Tongue (tissue), 2 donors: ENCODE measurements around the gene ACOT7. TPM values are rescaled to one million over a fixed set of nuclear protein-coding genes. Genes with fewer than 3 reads are reported as not detected.
A peak's percentile ranks its signal among the peaks of the same experiment; 100 is the strongest.

ENCODE experiments used
- DNase-seq: peaks from one replicate; pipeline ENCODE4 v3.0.0-alpha.2; 2015
- total RNA-seq: library from RNA; depleted of rRNA; stranded (reverse); fragments of >200 nt; gene quantifications from one replicate; pipeline ENCODE4 v1.2.3, GENCODE V29; 2014

ACOT7 gene
- total RNA-seq, 1 donor from 2014 or later = 10.6 TPM

GRCh38 chr1:6248932-6249738 is 144.4 kb downstream of the ACOT7 start:
- DNase-seq = no peak

DNA sequence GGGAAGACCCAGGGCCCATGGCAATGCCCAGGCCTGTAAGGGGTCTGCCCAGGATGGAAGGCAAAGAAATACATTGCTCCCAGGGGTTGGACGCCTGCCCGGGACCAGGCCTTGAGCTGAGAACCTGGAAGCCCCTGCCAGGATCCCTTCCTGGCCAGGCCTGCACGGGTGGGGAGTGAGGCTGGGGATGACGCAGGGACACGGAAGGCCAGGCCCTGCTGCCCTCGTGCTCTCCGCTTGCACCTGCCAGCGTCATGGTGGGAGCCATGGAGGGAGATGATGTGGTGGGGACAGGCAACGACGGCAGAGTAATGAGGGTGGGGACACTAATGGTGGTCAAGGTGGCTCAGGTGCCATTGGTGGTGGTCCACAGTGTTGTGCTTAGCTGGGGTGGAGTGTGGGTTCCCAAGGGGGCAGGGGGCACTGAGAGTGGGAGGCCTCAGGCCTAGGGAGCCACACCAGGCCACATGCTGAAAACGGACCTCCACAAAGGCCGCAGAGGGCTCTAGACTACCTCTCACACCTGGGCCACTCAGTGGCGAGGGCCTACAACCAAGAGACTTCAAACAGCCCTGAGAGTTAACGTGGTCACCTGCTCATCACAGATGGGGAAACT is 145.3 kb downstream of the ACOT7 start:
- DNase-seq = no peak

- DNase-seq = no peak
Measured at GRCh38 chr1:6247651-6248050, 145.9 kb downstream of the ACOT7 start.

GRCh38 chr1:6246497-6247467 is 146.8 kb downstream of the ACOT7 start:
- DNase-seq = peak; percentile 94

GRCh38 chr1:6245869-6246496 is 147.6 kb downstream of the ACOT7 start:
- no peak for DNase-seq

GRCh38 chr1:6245086-6245868 is 148.3 kb downstream of the ACOT7 start:
- DNase-seq = peak; percentile 92

DNA sequence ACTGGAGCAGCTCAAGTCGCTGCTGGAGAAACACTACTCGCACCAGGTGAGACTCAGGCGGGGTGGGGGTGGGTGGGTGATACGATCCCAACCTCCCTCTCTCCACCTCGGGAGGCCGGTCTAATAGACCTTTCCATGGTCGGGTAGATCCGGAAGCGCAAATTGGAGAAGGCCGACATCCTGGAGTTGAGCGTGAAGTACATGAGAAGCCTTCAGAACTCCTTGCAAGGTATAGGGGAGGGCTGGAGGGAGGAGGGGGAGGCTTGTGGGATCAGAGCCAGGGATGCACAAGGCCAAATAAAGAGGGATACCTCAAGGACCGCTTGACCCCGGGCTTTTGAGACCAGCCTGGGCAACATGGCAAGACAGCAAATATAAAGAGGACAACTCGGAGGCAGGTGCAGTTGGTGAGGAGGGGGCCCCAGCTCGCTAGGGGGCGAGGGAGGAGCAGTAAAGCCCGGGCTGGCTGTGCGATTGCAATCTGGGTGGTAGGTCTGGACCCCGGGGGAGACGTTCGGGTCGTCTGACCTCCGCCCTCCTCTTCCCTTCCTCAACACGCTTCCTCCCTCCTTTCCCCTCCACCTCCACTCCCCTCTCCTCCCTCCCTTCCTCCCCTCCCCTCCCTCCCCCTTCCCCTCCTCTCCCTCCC is 149.0 kb downstream of the ACOT7 start:
- DNase-seq = no peak

GRCh38 chr1:6243993-6244392 is 149.6 kb downstream of the ACOT7 start, which contains the start of gene HES3:
Gene HES3 (plus strand): TSS chr1:6244179. CDS start chr1:6244366, 187 bp downstream.
- no peak for DNase-seq

- DNase-seq = no peak
Measured at GRCh38 chr1:6243053-6243834, 150.3 kb downstream of the ACOT7 start.

GRCh38 chr1:6241887-6242740 is 151.5 kb downstream of the ACOT7 start:
- peak; percentile 62 for DNase-seq

DNA sequence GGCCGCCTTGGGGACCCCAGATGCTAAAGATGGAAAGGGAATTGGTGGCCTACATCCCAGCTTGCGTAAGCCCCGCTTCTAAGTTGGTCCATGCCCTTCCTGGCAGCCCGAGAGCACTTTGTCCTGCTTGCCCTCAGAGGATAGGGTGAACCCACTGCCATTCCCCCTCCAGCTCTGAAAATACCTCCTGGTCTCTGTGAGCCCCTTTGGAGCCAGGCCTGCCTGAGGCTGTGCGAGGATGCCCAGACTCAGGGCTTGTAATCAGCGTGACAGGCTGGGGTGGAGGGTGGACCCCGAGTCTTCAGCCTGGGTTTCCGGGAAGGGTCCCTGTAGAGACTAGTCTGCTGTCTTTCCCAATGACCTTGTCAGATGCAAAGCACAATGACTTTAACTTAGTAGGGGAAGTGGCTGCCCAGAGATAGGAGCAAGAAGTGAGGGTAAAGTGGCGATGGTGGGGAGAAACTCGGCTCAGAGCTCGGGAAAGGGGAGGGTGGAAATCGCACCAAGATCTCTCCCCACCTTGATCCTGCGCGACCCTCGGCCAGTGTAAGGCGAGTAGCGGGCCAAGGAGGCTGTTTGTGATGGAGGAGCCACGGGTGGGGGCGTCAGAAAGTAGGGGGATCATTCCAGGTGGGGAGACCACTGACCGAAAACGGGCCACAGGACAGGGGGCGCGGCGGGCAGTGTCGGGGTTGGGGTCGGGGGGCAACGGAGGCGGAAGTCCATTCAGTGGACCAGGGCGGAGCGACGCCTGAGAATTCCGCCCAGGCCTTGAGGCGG is 152.3 kb downstream of the ACOT7 start:
- DNase-seq = no peak

- no peak for DNase-seq
Measured at GRCh38 chr1:6239950-6240768, 153.4 kb downstream of the ACOT7 start.

- no peak for DNase-seq
Measured at GRCh38 chr1:6239213-6239752, 154.3 kb downstream of the ACOT7 start.

GRCh38 chr1:6237093-6237492 is 156.5 kb downstream of the ACOT7 start:
- DNase-seq = no peak

- DNase-seq = no peak
Measured at GRCh38 chr1:6235296-6235677, 158.3 kb downstream of the ACOT7 start.

DNA sequence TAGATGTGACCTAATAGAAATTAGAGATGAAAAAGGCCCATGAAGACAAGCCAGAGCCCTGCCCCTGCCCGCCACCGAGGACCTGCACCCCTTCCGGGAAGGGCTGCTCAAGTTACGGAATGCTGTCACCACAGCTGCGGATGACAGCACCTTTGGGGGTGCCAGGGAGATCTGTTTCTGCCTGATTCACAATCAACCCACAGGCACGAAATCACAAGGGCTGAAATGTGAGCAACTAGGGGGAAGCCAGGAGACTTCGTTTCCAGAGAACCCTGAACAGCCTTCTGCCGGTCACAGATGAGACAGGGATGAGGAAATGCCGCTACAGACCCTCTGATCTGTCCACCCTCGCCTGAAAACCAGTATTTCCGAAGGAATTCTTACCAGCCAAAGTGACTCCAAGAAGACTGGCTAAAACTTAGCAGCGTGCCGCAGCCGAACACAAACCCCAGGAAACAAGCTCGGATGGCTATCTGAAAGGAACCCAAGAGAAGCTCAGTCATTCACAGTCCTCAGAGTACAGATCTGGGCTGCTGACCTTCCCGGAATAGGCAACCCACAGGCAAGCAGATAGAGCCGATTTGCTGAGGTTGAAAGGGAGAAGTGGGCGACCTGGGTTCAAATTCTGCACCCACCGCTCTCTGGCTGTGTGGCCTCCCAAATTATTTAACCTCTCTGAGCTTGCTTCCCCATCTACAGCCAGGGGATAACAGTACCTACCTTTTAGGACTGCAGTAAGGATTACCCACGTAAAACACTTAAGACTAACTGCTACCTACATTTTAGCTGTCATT is 158.9 kb downstream of the ACOT7 start:
- peak; percentile 42 for DNase-seq
